ENCODE results near the gene PWWP2B. TPM values are rescaled to one million over a fixed set of nuclear protein-coding genes. Genes with fewer than 3 reads are reported as not detected.

The PWWP2B gene
- total and polyA plus RNA-seq, 10 donors: 22.5 to 50.0 (median 28.0) TPM

DNA sequence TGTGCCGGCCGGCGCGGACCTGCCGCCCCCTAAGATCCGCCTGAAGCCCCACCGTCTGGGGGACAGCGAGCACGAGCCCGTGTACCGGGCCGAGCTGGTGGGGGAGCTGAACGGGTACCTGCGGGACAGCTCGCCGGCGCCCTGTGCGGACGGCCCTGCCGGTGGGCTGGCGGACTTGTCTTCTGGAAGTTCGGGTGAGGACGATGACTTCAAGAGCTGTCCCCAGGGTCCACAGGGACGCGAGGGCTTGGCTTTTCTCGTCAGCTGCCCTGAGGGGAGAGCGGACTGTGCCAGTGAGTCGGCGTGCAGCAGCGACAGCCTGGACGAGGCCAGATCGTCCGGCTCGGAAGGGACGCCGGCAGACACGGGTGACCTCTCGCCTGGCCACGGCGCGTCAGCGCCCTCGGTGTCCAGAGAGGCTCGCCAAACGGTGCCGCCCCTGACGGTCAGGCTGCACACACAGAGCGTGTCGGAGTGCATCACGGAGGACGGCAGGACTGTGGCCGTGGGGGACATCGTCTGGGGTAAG is 8.5 kb downstream of the PWWP2B start:
- H3K4me3 ChIP-seq: no peak overlapping the region
- DNase-seq: peak; percentile 78
- H3K27ac ChIP-seq: peak overlapping the region in 3 of 8 donors; percentile 79 to 99 (median 97)
- no peaks in the 10 kb centered on the region for H3K27me3 ChIP-seq (replicated peaks in 1 of 7)
- 92 to 98% (median 95%) methylated on average over 33 to 53 of the region's 53 CpGs for WGBS, 5 donors
- intact Hi-C loops (cut with DNase I; ENCODE audit: low total_unique reads): no loop called here
- H3K9me3 ChIP-seq: no peaks in the 10 kb centered on the region
- H3K4me1 ChIP-seq: peaks cover 38 to 100% (median 86%) of the 10 kb centered on the region in 6 donors
- H3K36me3 ChIP-seq: peaks cover 3 to 70% (median 28%) of the 10 kb centered on the region in 6 donors
- TF ChIP-seq POLR2A (IDR thresholded peaks at IDR 0.05): no peak
- no peak for TF ChIP-seq CTCF (IDR thresholded peaks at IDR 0.05 in 8 of 11, conservative IDR thresholded peaks at IDR 0.05 in 3 of 11)
- peak in 1 of 3 donors; percentile 42 for TF ChIP-seq POLR2AphosphoS5 (IDR thresholded peaks at IDR 0.05)

- WGBS, 5 donors: 84 to 92% (median 90%) methylated on average over 11 to 17 of the region's 17 CpGs
- DNase-seq: no peak
- H3K4me1 ChIP-seq: peaks cover 38 to 100% (median 86%) of the 10 kb centered on the region in 6 donors
- peaks cover 3 to 76% (median 28%) of the 10 kb centered on the region in 6 donors for H3K36me3 ChIP-seq
- H3K9me3 ChIP-seq: no peaks in the 10 kb centered on the region
- no peak overlapping the region for H3K4me3 ChIP-seq
- H3K27me3 ChIP-seq (replicated peaks in 1 of 7): no peaks in the 10 kb centered on the region
- H3K27ac ChIP-seq: peak overlapping the region; percentile 72 to 99 (median 85)
- no peak for TF ChIP-seq POLR2AphosphoS5 (IDR thresholded peaks at IDR 0.05)
- intact Hi-C loops (cut with DNase I; ENCODE audit: low total_unique reads): no loop called here
Observed at GRCh38 chr10:132406181-132406580, 9.2 kb downstream of the PWWP2B start.

DNA sequence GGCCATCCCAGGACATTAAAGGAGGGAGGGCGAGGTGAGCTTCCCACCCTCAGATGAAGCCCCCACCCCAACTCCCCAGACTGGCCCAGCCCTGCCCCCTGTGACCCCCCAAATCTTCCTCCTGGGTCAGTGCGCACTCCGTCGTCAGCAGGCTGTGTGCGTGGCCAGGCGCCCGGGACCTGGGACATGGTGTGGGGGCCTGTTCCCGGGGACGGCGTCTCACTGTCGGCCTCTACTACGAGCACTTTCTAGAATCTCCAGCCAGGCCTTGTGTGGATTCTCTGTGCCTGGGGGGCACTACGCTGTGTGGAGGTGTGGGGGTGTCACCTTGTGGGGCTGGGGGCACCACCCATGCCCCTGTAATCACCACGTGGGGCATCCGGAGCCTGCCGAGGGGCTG is 9.8 kb downstream of the PWWP2B start:
- DNase-seq: no peak
- intact Hi-C loops (cut with DNase I; ENCODE audit: low total_unique reads): no loop called here
- Histone ChIP-seq H3K27me3 (replicated peaks in 1 of 7) (no peaks in the 10 kb centered on the region), H3K4me1 (peaks cover 38 to 100% (median 86%) of the 10 kb centered on the region in 6 donors), H3K4me3 (peak overlapping the region in 1 of 8 donors; percentile 52), H3K27ac (peak overlapping the region; percentile 72 to 99 (median 85)), H3K36me3 (peaks cover 3 to 76% (median 28%) of the 10 kb centered on the region in 6 donors), H3K9me3 (no peaks in the 10 kb centered on the region)
- TF ChIP-seq CTCF (IDR thresholded peaks at IDR 0.05 in 8 of 11, conservative IDR thresholded peaks at IDR 0.05 in 3 of 11): no peak
- WGBS, 5 donors: 81 to 89% (median 85%) methylated on average over 3 to 16 of the region's 16 CpGs

- WGBS, 5 donors: 49 to 66% (median 64%) methylated on average over 10 to 12 of the region's 12 CpGs
- peaks cover 3 to 76% (median 28%) of the 10 kb centered on the region in 6 donors for H3K36me3 ChIP-seq
- DNase-seq: no peak
- no peaks in the 10 kb centered on the region for H3K9me3 ChIP-seq
- H3K27ac ChIP-seq: peak overlapping the region; percentile 72 to 99 (median 85)
- H3K4me3 ChIP-seq: peak overlapping the region in 2 of 8 donors; percentile 9 to 52
- no peaks in the 10 kb centered on the region for H3K27me3 ChIP-seq (replicated peaks in 1 of 7)
- intact Hi-C loops (cut with DNase I; ENCODE audit: low total_unique reads): no loop called here
- H3K4me1 ChIP-seq: peaks cover 42 to 100% (median 86%) of the 10 kb centered on the region in 6 donors
- TF ChIP-seq POLR2A (IDR thresholded peaks at IDR 0.05): no peak
- TF ChIP-seq POLR2AphosphoS5 (IDR thresholded peaks at IDR 0.05): peak; percentile 62 to 76 (median 73)
- TF ChIP-seq CTCF (IDR thresholded peaks at IDR 0.05 in 8 of 11, conservative IDR thresholded peaks at IDR 0.05 in 3 of 11): no peak
Observed at GRCh38 chr10:132407243-132407746, 10.3 kb downstream of the PWWP2B start.
